SH-SY5Y (cell line): ENCODE results near the gene KBTBD12.

Experiments used
- GATA2 ChIP-seq: IDR thresholded peaks from 2 replicates; pipeline ENCODE4 v1.6.1; 2011; ENCODE audit warnings: mild to moderate bottlenecking, low read depth, low read length
- GATA3 ChIP-seq: IDR thresholded peaks from 2 replicates; pipeline ENCODE4 v1.6.1; 2011; ENCODE audit warnings: low read depth, mild to moderate bottlenecking, low read length, moderate library complexity

DNA sequence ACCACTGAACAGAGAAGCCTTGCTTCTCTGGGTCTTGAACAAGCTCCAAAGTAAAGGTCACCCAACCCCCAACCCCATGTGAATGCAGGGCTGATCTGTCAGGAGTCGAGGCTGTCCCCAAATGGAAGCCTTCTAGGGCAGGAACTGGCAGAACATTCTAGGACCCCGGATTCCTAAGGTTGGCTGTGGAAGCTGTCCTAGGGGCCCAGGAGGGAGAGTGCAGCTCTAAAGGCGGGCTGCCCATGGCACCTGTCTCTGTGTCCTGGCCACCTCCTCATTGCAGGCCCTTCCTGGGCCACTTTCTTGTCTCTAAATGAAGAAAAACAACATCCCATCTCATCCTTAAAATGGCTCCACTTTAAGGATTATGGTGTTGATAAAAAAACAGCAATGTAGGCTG is 83.6 kb downstream of the KBTBD12 start:
- TF ChIP-seq GATA3 (no peak), GATA2 (no peak)
